GM21786 (cell line): Measurements from ENCODE around the gene KCNIP3.

Source experiments
- ATAC-seq: cut with Tn5 transposase; IDR thresholded peaks from one replicate; pipeline ENCODE4 v1.9.1; 2021; ENCODE audit not compliant: unreplicated experiment

Gene KCNIP3

GRCh38 chr2:95382686-95383634 lies 85.8 kb downstream of the KCNIP3 start:
- ATAC-seq, result no peak

GRCh38 chr2:95383635-95384027 lies 86.5 kb downstream of the KCNIP3 start:
- no peak for ATAC-seq

- ATAC-seq, result no peak
These were observed 87.9 kb downstream of the KCNIP3 start for GRCh38 chr2:95384854-95385569.

- no peak for ATAC-seq
These were observed 88.4 kb downstream of the KCNIP3 start for GRCh38 chr2:95385570-95385984.

- ATAC-seq, result no peak
These were observed 88.9 kb downstream of the KCNIP3 start for GRCh38 chr2:95386031-95386430.

GRCh38 chr2:95387358-95387757 lies 90.2 kb downstream of the KCNIP3 start:
- ATAC-seq, result no peak

- ATAC-seq, result no peak
These were observed 91.0 kb downstream of the KCNIP3 start for GRCh38 chr2:95388091-95388692.

- ATAC-seq, result no peak
These were observed 91.7 kb downstream of the KCNIP3 start for GRCh38 chr2:95388856-95389244.

- ATAC-seq, result no peak
These were observed 92.3 kb downstream of the KCNIP3 start for GRCh38 chr2:95389245-95390119.

- no peak for ATAC-seq
These were observed 93.2 kb downstream of the KCNIP3 start for GRCh38 chr2:95390272-95390880.

GRCh38 chr2:95390881-95391321 lies 93.8 kb downstream of the KCNIP3 start:
- ATAC-seq, result no peak

- no peak for ATAC-seq
These were observed 94.6 kb downstream of the KCNIP3 start for GRCh38 chr2:95391641-95392310.

GRCh38 chr2:95392320-95392719 lies 95.2 kb downstream of the KCNIP3 start:
- no peak for ATAC-seq

GRCh38 chr2:95392730-95393455 lies 95.7 kb downstream of the KCNIP3 start:
- ATAC-seq, result no peak

- no peak for ATAC-seq
These were observed 96.8 kb downstream of the KCNIP3 start for GRCh38 chr2:95393901-95394300.

- no peak for ATAC-seq
These were observed 101.9 kb downstream of the KCNIP3 start for GRCh38 chr2:95399061-95399460.

GRCh38 chr2:95401480-95401879 lies 104.3 kb downstream of the KCNIP3 start:
- no peak for ATAC-seq

- ATAC-seq, result peak; percentile 16
These were observed 104.8 kb downstream of the KCNIP3 start for GRCh38 chr2:95402004-95402369.
